Epithelial cell of prostate (primary cell): ENCODE results near the gene SSTR3.
A peak's percentile ranks its signal among the peaks of the same experiment; 100 is the strongest.
"Not testable (repeated sequence)": the region's sequence is repeated elsewhere in the genome, so short reads cannot be mapped to it uniquely, and the experiment has no call there.

Source experiments
- DNase-seq: peaks from one replicate; pipeline ENCODE4 v3.0.0-alpha.2; 2011; ENCODE audit warnings: low read depth, low spot score
- H3K27ac ChIP-seq: fragments of 450-650 bp; 2 replicates; pipeline ENCODE4 v1.5.1; 2017; ENCODE audit warnings: mild to moderate bottlenecking

Gene SSTR3

GRCh38 chr22:37243402-37244113 is 31.3 kb upstream of the SSTR3 start:
- DNase-seq, result no peak
- peak overlapping the region; percentile 54 for H3K27ac ChIP-seq

DNA sequence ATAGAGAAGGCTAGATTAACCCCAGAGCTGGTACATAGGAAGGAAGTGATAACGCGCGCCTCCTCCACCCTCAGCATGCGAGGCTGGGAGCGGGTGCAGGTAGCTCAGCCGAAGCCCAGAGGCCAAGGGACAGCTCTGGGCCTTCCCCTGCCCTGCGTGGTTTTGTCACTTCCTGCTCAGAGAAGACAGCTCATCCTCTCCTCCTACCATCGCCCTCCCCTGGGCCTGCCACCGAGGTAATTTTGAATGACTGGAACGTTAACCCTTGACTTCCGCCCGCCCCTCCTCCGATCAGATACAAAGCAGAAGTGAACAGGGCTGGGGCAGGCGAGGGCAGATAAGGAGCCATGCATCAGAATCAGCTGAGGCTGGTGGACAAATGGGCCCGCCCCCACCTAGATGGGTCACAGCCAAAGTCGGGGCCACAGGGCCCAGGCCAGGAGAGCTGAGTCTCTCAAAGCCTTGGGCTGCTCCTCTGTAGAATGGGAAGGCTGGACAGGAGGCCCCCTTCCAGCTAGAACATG is 30.2 kb upstream of the SSTR3 start:
- DNase-seq, result no peak
- H3K27ac ChIP-seq, result peak overlapping the region; percentile 54

- H3K27ac ChIP-seq, result peak overlapping the region; percentile 54
- DNase-seq, result no peak
Measured at GRCh38 chr22:37241351-37242142, 29.3 kb upstream of the SSTR3 start.

DNA sequence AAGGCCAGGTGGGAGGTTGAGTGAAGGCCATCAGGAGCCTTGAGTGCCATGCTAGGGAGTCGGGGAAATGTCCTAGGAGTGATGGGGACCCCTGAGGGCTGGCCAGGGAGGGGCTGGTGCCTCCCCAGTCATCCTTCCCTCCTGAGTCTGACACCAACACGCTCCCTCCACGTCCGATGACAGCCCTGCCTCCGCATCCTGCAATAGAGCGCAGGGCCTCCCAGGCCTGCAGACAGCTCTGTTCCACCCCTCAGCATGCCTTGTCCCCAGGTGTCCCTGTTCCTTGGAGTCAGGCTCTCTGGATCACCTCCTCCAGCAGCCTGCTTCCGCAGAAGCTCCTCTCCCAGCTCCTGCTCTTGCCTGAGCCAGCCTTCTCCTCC is 28.7 kb upstream of the SSTR3 start:
- no peak for DNase-seq

GRCh38 chr22:37240240-37240940 is 28.1 kb upstream of the SSTR3 start:
- no peak for DNase-seq
- H3K27ac ChIP-seq, result no peak overlapping the region

More for the DNA sequence above, 28.7 kb upstream of the SSTR3 start:
- no peak overlapping the region for H3K27ac ChIP-seq

GRCh38 chr22:37239336-37240239 is 27.3 kb upstream of the SSTR3 start:
- H3K27ac ChIP-seq, result no peak overlapping the region
- no peak for DNase-seq

GRCh38 chr22:37237371-37238268 is 25.3 kb upstream of the SSTR3 start:
- DNase-seq, result no peak
- no peak overlapping the region for H3K27ac ChIP-seq

- H3K27ac ChIP-seq, result no peak overlapping the region
- no peak for DNase-seq
Measured at GRCh38 chr22:37235897-37236607, 23.8 kb upstream of the SSTR3 start.

GRCh38 chr22:37234736-37235711 is 22.7 kb upstream of the SSTR3 start:
- no peak overlapping the region for H3K27ac ChIP-seq
- DNase-seq, result no peak

DNA sequence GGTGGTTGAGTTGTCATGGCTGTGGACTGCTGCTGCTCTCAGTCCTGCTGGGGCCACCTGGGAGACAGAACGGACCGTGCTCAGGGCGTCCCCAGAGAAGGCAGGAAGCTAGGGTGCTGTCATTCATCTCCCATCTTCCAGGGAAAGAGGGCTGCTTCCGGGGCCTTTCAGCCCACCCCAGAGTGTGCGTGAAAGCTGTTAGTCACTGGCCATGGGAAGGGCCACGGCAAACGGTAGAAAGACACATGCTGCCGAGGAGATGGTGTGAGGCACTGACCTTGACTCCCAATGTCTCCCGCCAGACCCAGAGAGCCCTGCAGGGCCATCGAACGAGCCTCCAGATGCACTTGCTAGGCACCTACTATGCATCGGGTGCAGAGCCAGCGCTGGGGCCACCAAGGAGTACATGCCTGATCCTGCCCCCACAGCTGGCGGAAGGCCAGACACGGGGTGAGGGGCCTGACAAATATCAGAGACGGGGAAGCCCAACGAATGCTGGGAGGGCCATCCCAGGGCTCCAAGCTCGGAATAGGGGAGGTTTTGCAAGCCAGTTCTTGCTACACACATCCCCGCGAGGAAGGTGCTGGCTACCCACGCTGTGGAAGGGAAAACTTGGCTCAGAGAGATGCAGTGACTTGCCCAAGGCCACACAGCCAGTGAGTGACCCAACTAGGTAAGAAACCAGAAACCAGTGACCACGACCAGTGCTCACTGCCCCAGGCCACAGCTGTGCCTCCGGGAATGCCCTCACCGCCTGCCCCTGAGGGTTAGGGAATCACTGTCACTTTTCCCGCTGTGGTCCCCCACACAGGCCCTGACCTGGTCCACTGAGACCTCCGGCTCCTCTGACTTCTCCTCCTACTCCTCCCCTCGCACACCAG is 21.7 kb upstream of the SSTR3 start:
- no peak for DNase-seq
- no peak overlapping the region for H3K27ac ChIP-seq

DNA sequence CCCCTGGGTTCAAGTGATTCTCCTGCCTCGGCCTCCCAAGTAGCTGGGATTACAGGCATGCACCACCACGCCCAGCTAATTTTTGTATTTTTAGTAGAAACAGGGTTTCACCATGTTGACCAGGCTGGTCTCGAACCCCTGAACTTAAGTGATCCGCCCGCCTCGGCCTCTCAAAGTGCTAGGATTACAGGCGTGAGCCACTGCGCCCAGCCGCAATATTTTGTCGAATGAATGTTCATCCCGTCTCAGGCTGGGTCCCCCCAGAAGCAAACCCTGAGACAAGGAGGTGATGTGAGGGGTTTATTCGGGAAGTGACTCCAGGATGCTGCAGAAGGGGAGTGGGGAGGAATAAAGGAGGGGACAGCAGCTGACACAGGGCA is 21.1 kb upstream of the SSTR3 start:
- not testable (repeated sequence) for DNase-seq, H3K27ac ChIP-seq

DNA sequence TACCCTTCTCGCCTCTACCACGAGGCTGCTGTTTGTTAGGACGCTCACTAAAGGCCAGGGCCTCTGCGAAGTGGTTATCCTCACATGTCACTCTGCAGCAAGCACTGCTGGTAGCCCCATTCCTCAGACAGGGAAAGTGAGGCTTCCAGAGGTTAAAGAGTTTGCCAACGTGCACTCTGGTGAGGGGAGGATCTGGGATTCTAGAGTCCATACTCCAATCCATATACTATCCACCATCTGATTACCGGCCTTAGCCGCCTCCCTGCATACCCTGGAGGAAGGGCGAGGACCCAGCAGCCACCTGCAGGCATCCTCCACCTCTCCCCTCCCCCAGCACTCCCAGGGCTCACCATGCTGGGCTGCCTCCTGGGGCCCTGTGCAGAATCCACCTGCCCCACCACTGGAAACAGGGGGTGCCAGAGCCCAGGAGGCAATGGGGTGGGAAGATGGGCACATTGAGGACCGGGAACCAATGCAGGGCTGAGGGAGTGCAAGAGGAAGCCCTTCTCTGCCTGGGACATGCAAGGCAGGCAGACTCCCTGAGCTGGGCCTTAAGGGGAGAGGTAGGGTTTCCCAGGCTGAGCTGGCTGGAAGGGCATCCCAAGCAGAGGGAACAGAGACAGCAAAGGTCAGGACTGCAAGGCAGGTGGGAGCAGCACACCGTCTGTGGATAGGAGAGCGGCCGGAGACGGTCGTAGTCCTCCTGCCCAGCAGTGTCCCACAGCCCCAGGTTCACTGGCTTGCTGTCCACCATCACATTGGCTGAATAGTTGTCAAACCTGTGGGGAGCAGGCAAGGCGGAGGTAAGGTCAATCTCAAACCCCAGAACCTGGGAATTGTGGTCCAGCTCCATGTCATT is 20.1 kb upstream of the SSTR3 start:
- H3K27ac ChIP-seq, result no peak overlapping the region
- DNase-seq, result no peak

GRCh38 chr22:37231406-37232139 is 19.3 kb upstream of the SSTR3 start:
- no peak overlapping the region for H3K27ac ChIP-seq
- no peak for DNase-seq

DNA sequence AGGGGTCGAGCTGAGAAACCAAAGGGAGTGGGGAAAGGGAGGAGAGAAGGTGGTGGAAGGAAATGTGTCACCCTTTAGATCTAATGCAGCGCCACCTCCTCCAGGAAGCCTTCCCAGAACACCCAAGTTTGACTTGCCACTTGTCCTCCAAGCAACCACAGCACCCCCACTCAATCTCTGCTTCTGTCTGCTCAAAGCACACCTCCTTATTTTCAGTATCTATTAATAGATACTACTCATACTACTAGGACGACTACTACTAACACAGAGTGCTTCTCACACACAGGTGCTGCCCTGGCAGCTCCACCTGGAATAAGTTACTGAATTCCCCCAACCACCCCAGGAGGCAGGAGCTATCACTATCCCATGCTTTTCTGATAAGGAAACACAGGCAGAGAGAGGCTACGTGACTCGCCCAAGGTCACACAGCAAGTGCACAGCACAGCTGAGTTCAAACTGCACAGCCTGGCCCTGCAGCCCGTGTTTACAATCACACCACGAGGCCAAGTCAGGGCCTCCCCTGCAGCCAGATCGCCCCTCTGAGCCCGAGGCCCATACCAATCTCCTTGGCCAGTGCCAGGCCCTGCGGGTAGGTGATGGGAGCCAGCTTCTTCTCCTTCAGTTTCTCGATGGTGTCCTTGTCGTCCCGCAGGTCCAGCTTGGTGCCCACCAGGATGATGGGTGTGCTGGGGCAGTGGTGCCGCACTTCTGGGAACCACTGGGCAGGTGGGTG is 18.6 kb upstream of the SSTR3 start:
- H3K27ac ChIP-seq, result peak overlapping the region; percentile 78
- no peak for DNase-seq
